Naive B cell (primary cell): ENCODE measurements around the gene THADA. TPM values are rescaled to one million over a fixed set of nuclear protein-coding genes. Genes with fewer than 3 reads are reported as not detected.

Experiments used
- ATAC-seq, 2 donors: fragments of 150-1000 bp; cut with Tn5 transposase; 2 replicates each; pipeline ENCODE4 v1.10.0; 2021; ENCODE audit warnings: low read depth in 2 of 2, mild to moderate bottlenecking in 2 of 2, moderate library complexity in 2 of 2
- DNase-seq: peaks from one replicate; pipeline ENCODE4 v3.0.0; 2022
- H3K27ac Mint-ChIP-seq, 6 donors: one replicate each; pipeline ENCODE4 v1.8.0; 2020 to 2022; ENCODE audit warnings: mild to moderate bottlenecking in 6 of 6, mixed read lengths in 6 of 6, moderate library complexity in 5 of 6, inconsistent platforms in 2 of 6
- H3K27me3 Mint-ChIP-seq, 3 donors: one replicate each; pipeline ENCODE4 v1.8.0; 2021 to 2022; ENCODE audit warnings: mixed read lengths in 3 of 3, mild to moderate bottlenecking in 1 of 3
- H3K36me3 Mint-ChIP-seq, 2 donors: one replicate each; pipeline ENCODE4 v1.8.0; 2020 to 2022; ENCODE audit warnings: mixed read lengths in 2 of 2, inconsistent platforms in 1 of 2, mild to moderate bottlenecking in 1 of 2
- H3K4me1 Mint-ChIP-seq, 3 donors: one replicate each; pipeline ENCODE4 v1.8.0; 2020 to 2022; ENCODE audit warnings: mixed read lengths in 3 of 3, inconsistent platforms in 1 of 3, mild to moderate bottlenecking in 1 of 3, moderate library complexity in 1 of 3
- H3K4me3 Mint-ChIP-seq, 8 donors: one replicate each; pipeline ENCODE4 v1.8.0; 2020 to 2022; ENCODE audit warnings: mild to moderate bottlenecking in 8 of 8, mixed read lengths in 8 of 8, moderate library complexity in 8 of 8, inconsistent platforms in 2 of 8
- H3K9me3 Mint-ChIP-seq, 7 donors: one replicate each; pipeline ENCODE4 v1.8.0; 2020 to 2022; ENCODE audit warnings: mixed read lengths in 7 of 7, mild to moderate bottlenecking in 5 of 7, inconsistent platforms in 2 of 7, moderate library complexity in 1 of 7
- polyA plus RNA-seq, 6 donors: library from polyadenylated mRNA; unstranded; fragments of 300-500 nt; fragmentation: Illumina TruSeq; gene quantifications; one replicate each; pipeline ENCODE4 v1.2.3, GENCODE V29; 2021; ENCODE audit warnings: low read depth in 6 of 6

Gene THADA
- polyA plus RNA-seq, 6 donors from 2014 or later: 8.3 to 20.2 (median 13.0) TPM

GRCh38 chr2:43508209-43508608 is 87.6 kb downstream of the THADA start:
- Mint-ChIP-seq H3K36me3 (peaks cover 8 to 15% of the 10 kb centered on the region in 2 donors), H3K9me3 (no peaks in the 10 kb centered on the region), H3K4me3 (peak overlapping the region in 1 of 8 donors; percentile 18), H3K27me3 (no peaks in the 10 kb centered on the region), H3K4me1 (no peaks in the 10 kb centered on the region), H3K27ac (peak overlapping the region in 3 of 6 donors; percentile 10 to 73 (median 47))
- ATAC-seq: no peak
- DNase-seq: no peak

- no peaks in the 10 kb centered on the region for H3K9me3 Mint-ChIP-seq
- H3K4me3 Mint-ChIP-seq: no peak overlapping the region
- H3K27ac Mint-ChIP-seq: no peak overlapping the region
- H3K27me3 Mint-ChIP-seq: no peaks in the 10 kb centered on the region
- no peak for DNase-seq
- H3K4me1 Mint-ChIP-seq: no peaks in the 10 kb centered on the region
- peaks cover 11 to 15% of the 10 kb centered on the region in 2 donors for H3K36me3 Mint-ChIP-seq
- ATAC-seq: no peak
These were observed 88.7 kb downstream of the THADA start for GRCh38 chr2:43507137-43507536.

- no peak overlapping the region for H3K4me3 Mint-ChIP-seq
- H3K27me3 Mint-ChIP-seq: no peaks in the 10 kb centered on the region
- H3K27ac Mint-ChIP-seq: peak overlapping the region in 1 of 6 donors; percentile 10
- H3K9me3 Mint-ChIP-seq: peaks cover 0 to 2% (median 0%) of the 10 kb centered on the region in 7 donors
- peaks cover 18 to 28% of the 10 kb centered on the region in 2 donors for H3K36me3 Mint-ChIP-seq
- ATAC-seq (no peak), DNase-seq (no peak)
- peaks cover 0 to 3% (median 0%) of the 10 kb centered on the region in 3 donors for H3K4me1 Mint-ChIP-seq
These were observed 100.1 kb downstream of the THADA start for GRCh38 chr2:43495727-43496126.

GRCh38 chr2:43493954-43494353 is 101.9 kb downstream of the THADA start:
- Mint-ChIP-seq H3K4me1 (peaks cover 0 to 3% (median 0%) of the 10 kb centered on the region in 3 donors), H3K27me3 (no peaks in the 10 kb centered on the region), H3K9me3 (peaks cover 0 to 2% (median 0%) of the 10 kb centered on the region in 7 donors), H3K4me3 (no peak overlapping the region), H3K27ac (no peak overlapping the region), H3K36me3 (peaks cover 18 to 23% of the 10 kb centered on the region in 2 donors)
- no peak for ATAC-seq
- no peak for DNase-seq

- DNase-seq (no peak), ATAC-seq (no peak)
- Mint-ChIP-seq H3K27ac (peak overlapping the region in 1 of 6 donors; percentile 21), H3K36me3 (peaks cover 0 to 10% of the 10 kb centered on the region in 2 donors), H3K4me1 (no peaks in the 10 kb centered on the region), H3K27me3 (no peaks in the 10 kb centered on the region), H3K9me3 (no peaks in the 10 kb centered on the region), H3K4me3 (no peak overlapping the region)
These were observed 104.7 kb downstream of the THADA start for GRCh38 chr2:43491065-43491639.

GRCh38 chr2:43490252-43490786 is 105.5 kb downstream of the THADA start:
- Mint-ChIP-seq H3K36me3 (peaks cover 0 to 6% of the 10 kb centered on the region in 2 donors), H3K4me1 (no peaks in the 10 kb centered on the region), H3K27me3 (no peaks in the 10 kb centered on the region), H3K4me3 (no peak overlapping the region), H3K9me3 (no peaks in the 10 kb centered on the region), H3K27ac (peak overlapping the region in 1 of 6 donors; percentile 47)
- ATAC-seq: no peak
- no peak for DNase-seq

DNA sequence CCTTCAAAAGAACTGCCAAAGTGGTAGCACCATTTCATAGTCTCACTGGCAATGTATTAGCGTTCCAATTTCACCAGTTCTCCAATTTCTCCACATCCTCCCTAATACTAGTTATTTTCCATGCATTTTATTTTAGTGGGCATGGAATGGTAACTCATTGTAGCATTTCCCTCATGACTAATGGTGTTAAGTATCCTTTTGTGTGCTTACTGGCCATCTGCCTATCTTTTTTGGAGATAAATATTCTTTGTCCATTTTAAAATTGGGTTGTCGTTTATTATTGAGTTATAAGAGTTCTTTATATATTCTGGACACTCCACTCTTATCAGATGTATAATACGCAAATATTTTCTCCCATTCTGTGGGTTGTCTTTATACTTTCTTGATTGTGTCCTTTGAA is 107.1 kb downstream of the THADA start:
- H3K4me1 Mint-ChIP-seq: peaks cover 0 to 2% (median 0%) of the 10 kb centered on the region in 3 donors
- H3K4me3 Mint-ChIP-seq: no peak overlapping the region

GRCh38 chr2:43486603-43487002 is 109.2 kb downstream of the THADA start:
- Mint-ChIP-seq H3K27ac (peak overlapping the region; percentile 16 to 75 (median 52)), H3K9me3 (no peaks in the 10 kb centered on the region), H3K36me3 (no peaks in the 10 kb centered on the region), H3K4me1 (peaks cover 12 to 18% (median 15%) of the 10 kb centered on the region in 3 donors), H3K27me3 (no peaks in the 10 kb centered on the region), H3K4me3 (no peak overlapping the region)
- ATAC-seq (no peak), DNase-seq (no peak)

More for the DNA sequence above, 107.1 kb downstream of the THADA start:
- H3K27me3 Mint-ChIP-seq: no peaks in the 10 kb centered on the region
- ATAC-seq: no peak
- no peaks in the 10 kb centered on the region for H3K9me3 Mint-ChIP-seq
- no peak for DNase-seq
- peaks cover 0 to 6% of the 10 kb centered on the region in 2 donors for H3K36me3 Mint-ChIP-seq
- H3K27ac Mint-ChIP-seq: no peak overlapping the region

GRCh38 chr2:43484323-43484930 is 111.4 kb downstream of the THADA start:
- Mint-ChIP-seq H3K36me3 (no peaks in the 10 kb centered on the region), H3K27ac (peak overlapping the region in 1 of 6 donors; percentile 46), H3K27me3 (no peaks in the 10 kb centered on the region), H3K9me3 (no peaks in the 10 kb centered on the region), H3K4me1 (peaks cover 17 to 23% (median 20%) of the 10 kb centered on the region in 3 donors), H3K4me3 (no peak overlapping the region)
- peak; percentile 52 for DNase-seq
- ATAC-seq: peak in 1 of 2 donors; percentile 48

GRCh38 chr2:43482961-43483360 is 112.9 kb downstream of the THADA start:
- H3K4me1 Mint-ChIP-seq: peaks cover 17 to 23% (median 20%) of the 10 kb centered on the region in 3 donors
- peak overlapping the region in 5 of 6 donors; percentile 10 to 89 (median 25) for H3K27ac Mint-ChIP-seq
- peak overlapping the region in 2 of 8 donors; percentile 0 to 71 for H3K4me3 Mint-ChIP-seq
- no peaks in the 10 kb centered on the region for H3K36me3 Mint-ChIP-seq
- ATAC-seq (no peak), DNase-seq (no peak)
- no peaks in the 10 kb centered on the region for H3K9me3 Mint-ChIP-seq
- no peaks in the 10 kb centered on the region for H3K27me3 Mint-ChIP-seq

GRCh38 chr2:43481927-43482542 is 113.8 kb downstream of the THADA start:
- Mint-ChIP-seq H3K9me3 (no peaks in the 10 kb centered on the region), H3K36me3 (no peaks in the 10 kb centered on the region), H3K4me3 (peak overlapping the region in 4 of 8 donors; percentile 0 to 71 (median 18)), H3K27me3 (no peaks in the 10 kb centered on the region), H3K27ac (peak overlapping the region; percentile 5 to 80 (median 21)), H3K4me1 (peaks cover 17 to 23% (median 20%) of the 10 kb centered on the region in 3 donors)
- ATAC-seq (peak; percentile 44 to 50), DNase-seq (no peak)

DNA sequence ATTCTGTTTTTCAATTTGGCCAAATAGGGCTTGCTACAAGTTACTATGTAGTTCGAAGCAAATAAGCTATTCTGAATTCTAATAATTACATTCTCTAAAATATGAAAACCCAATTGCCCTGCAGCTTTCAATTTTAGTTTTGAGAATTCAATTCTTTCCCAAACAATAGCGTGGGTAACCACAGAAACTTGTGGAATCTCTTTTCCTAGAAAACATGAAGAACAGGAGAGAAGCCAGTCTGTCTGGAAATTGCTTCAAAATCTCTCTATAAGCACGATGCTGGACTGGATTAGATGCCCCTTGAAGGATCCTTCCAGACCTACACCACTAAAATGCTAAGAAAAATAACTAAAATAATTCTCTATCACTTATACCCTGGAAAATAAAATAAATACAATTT is 115.0 kb downstream of the THADA start:
- no peak overlapping the region for H3K4me3 Mint-ChIP-seq
- DNase-seq: no peak
- H3K9me3 Mint-ChIP-seq: no peaks in the 10 kb centered on the region
- peaks cover 17 to 23% (median 20%) of the 10 kb centered on the region in 3 donors for H3K4me1 Mint-ChIP-seq
- ATAC-seq: no peak
- H3K27ac Mint-ChIP-seq: peak overlapping the region in 1 of 6 donors; percentile 36
- no peaks in the 10 kb centered on the region for H3K36me3 Mint-ChIP-seq
- H3K27me3 Mint-ChIP-seq: no peaks in the 10 kb centered on the region

DNA sequence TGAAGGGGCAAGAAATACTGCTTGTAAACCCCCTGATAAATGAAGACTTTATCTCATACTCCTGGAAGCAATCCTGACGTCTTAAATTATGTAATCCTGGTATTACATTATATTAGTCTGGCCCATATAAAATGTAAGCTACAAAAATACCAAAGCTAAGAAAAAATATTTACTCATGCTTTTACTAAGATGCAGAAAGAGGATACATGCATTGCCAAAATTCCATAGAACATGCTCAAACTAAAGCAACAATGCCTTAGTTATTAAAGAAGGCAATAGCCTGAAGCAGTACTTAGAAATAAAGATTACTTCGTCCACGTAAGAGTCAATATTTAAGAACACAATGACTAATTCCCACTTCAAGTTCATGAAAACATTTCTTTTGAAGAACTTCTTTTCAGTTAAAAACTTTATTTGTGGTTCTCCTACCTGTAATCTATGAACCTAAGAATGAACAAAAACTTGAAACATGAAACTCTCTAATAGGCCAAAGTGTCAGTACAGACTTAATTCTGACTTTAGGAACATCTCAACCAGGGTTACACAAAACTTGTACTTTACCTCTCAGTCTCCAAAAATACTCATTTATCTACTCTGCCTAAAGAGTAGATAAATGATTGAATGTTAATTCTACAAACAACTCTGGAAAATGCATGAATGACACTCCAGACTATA is 117.3 kb downstream of the THADA start:
- peaks cover 9 to 15% of the 10 kb centered on the region in 2 donors for H3K36me3 Mint-ChIP-seq
- H3K4me3 Mint-ChIP-seq: no peak overlapping the region
- H3K27ac Mint-ChIP-seq: peak overlapping the region in 2 of 6 donors; percentile 50 to 60
- ATAC-seq (no peak), DNase-seq (no peak)
- no peaks in the 10 kb centered on the region for H3K9me3 Mint-ChIP-seq
- peaks cover 20 to 26% (median 21%) of the 10 kb centered on the region in 3 donors for H3K4me1 Mint-ChIP-seq
- H3K27me3 Mint-ChIP-seq: no peaks in the 10 kb centered on the region
